ENCODE measurements around the gene MAP3K3.

MAP3K3 gene

GRCh38 chr17:63686138-63686685 lies 64.0 kb downstream of the MAP3K3 start:
- H3K4me3 ChIP-seq (ENCODE audit: low read depth, low read length) = no peak overlapping the region
- no peak for DNase-seq (ENCODE audit: low read depth)
- no peak for TF ChIP-seq CTCF (conservative IDR thresholded peaks at IDR 0.05; ENCODE audit: low read depth, low read length)

- no peak for DNase-seq (ENCODE audit: low read depth)
- no peak overlapping the region for H3K4me3 ChIP-seq (ENCODE audit: low read depth, low read length)
- no peak for TF ChIP-seq CTCF (conservative IDR thresholded peaks at IDR 0.05; ENCODE audit: low read depth, low read length)
Measured at GRCh38 chr17:63688396-63689020, 66.3 kb downstream of the MAP3K3 start.

GRCh38 chr17:63689479-63689878 lies 67.3 kb downstream of the MAP3K3 start:
- no peak for TF ChIP-seq CTCF (conservative IDR thresholded peaks at IDR 0.05; ENCODE audit: low read depth, low read length)
- H3K4me3 ChIP-seq (ENCODE audit: low read depth, low read length) = no peak overlapping the region
- no peak for DNase-seq (ENCODE audit: low read depth)

- no peak overlapping the region for H3K4me3 ChIP-seq (ENCODE audit: low read depth, low read length)
- no peak for TF ChIP-seq CTCF (conservative IDR thresholded peaks at IDR 0.05; ENCODE audit: low read depth, low read length)
- DNase-seq (ENCODE audit: low read depth) = no peak
Measured at GRCh38 chr17:63692195-63692816, 70.1 kb downstream of the MAP3K3 start.

GRCh38 chr17:63693411-63694113 lies 71.3 kb downstream of the MAP3K3 start:
- H3K4me3 ChIP-seq (ENCODE audit: low read depth, low read length) = no peak overlapping the region
- TF ChIP-seq CTCF (conservative IDR thresholded peaks at IDR 0.05; ENCODE audit: low read depth, low read length) = no peak
- DNase-seq (ENCODE audit: low read depth) = no peak

GRCh38 chr17:63694229-63694949 lies 72.2 kb downstream of the MAP3K3 start:
- no peak overlapping the region for H3K4me3 ChIP-seq (ENCODE audit: low read depth, low read length)
- no peak for TF ChIP-seq CTCF (conservative IDR thresholded peaks at IDR 0.05; ENCODE audit: low read depth, low read length)
- DNase-seq (ENCODE audit: low read depth) = no peak
